ENCODE results near the gene SLC6A7.

The SLC6A7 gene

DNA sequence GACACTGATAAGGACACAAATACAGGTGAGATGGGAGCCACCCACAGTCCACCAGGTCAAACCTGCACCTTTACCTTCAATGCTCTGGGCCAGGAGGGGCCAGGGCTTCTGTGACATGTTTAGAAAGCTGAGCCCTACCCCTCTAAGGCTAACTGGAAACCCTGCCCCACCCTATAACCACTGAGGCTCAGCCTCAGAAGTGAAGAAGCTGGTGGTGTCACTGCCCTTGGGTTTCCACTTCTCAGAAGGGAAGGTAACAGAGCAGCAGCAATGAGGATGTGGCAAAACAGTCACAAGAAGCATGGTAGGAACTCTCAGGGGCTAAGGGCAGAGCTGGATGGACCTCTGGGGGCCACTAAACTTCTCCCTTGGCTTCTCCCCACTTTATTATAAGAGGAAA is 40.2 kb upstream of the SLC6A7 start:
- H4K20me1 ChIP-seq (ENCODE audit: insufficient read depth) = no peaks in the 10 kb centered on the region
- no peaks in the 10 kb centered on the region for H3K36me3 ChIP-seq (ENCODE audit: insufficient read depth)
- no peaks in the 10 kb centered on the region for H3K27me3 ChIP-seq (ENCODE audit: insufficient read depth, low read depth)
- H3K79me2 ChIP-seq (ENCODE audit: insufficient read depth, low read depth) = no peaks in the 10 kb centered on the region
- H3K4me2 ChIP-seq = no peak overlapping the region
- no peak overlapping the region for H3K27ac ChIP-seq
- no peak overlapping the region for H3K9ac ChIP-seq
- TF ChIP-seq, protein P1, sequence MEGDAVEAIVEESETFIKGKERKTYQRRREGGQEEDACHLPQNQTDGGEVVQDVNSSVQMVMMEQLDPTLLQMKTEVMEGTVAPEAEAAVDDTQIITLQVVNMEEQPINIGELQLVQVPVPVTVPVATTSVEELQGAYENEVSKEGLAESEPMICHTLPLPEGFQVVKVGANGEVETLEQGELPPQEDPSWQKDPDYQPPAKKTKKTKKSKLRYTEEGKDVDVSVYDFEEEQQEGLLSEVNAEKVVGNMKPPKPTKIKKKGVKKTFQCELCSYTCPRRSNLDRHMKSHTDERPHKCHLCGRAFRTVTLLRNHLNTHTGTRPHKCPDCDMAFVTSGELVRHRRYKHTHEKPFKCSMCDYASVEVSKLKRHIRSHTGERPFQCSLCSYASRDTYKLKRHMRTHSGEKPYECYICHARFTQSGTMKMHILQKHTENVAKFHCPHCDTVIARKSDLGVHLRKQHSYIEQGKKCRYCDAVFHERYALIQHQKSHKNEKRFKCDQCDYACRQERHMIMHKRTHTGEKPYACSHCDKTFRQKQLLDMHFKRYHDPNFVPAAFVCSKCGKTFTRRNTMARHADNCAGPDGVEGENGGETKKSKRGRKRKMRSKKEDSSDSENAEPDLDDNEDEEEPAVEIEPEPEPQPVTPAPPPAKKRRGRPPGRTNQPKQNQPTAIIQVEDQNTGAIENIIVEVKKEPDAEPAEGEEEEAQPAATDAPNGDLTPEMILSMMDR (conservative IDR thresholded peaks at IDR 0.05; ENCODE audit: low read depth, low read length) = no peak
- no peaks in the 10 kb centered on the region for H3K4me1 ChIP-seq (ENCODE audit: low read depth, poor library complexity, severe bottlenecking)
- no peak overlapping the region for H2AFZ ChIP-seq (ENCODE audit: low read depth)
- H3K4me3 ChIP-seq (IDR thresholded peaks at IDR 0.05; ENCODE audit: insufficient read depth, low read depth, low read length) = no peak overlapping the region

- Histone ChIP-seq H3K4me2 (no peak overlapping the region), H3K36me3 (ENCODE audit: insufficient read depth) (no peaks in the 10 kb centered on the region), H3K4me1 (ENCODE audit: low read depth, poor library complexity, severe bottlenecking) (peaks cover 4% of the 10 kb centered on the region), H3K4me3 (IDR thresholded peaks at IDR 0.05; ENCODE audit: insufficient read depth, low read depth, low read length) (no peak overlapping the region), H3K27ac (no peak overlapping the region), H3K9ac (no peak overlapping the region), H3K27me3 (ENCODE audit: insufficient read depth, low read depth) (no peaks in the 10 kb centered on the region), H4K20me1 (ENCODE audit: insufficient read depth) (no peaks in the 10 kb centered on the region), H2AFZ (ENCODE audit: low read depth) (no peak overlapping the region), H3K79me2 (ENCODE audit: insufficient read depth, low read depth) (no peaks in the 10 kb centered on the region)
- TF ChIP-seq, protein P1 (conservative IDR thresholded peaks at IDR 0.05; ENCODE audit: low read depth, low read length) = no peak
Observed at GRCh38 chr5:150152636-150153462, 37.0 kb upstream of the SLC6A7 start.

DNA sequence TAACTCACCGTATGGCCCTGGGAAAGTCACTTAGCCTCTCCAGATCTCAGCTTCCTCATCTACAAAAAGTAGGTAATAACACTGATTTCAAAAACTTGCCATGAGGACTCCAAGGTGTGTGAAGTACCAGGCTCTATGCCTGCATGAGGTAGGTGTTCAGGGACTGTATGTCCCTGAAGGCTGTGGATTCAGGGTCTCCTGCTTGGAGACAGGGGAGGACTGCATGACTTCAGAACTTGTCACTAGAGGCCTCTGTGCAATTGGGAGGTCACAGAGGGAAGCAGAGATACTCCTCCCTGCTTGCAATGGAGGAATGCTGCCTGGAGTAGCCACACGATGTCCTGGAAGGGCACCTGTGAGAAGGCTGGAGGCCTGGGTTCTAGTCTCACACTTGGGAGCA is 36.4 kb upstream of the SLC6A7 start:
- no peaks in the 10 kb centered on the region for H3K27me3 ChIP-seq (ENCODE audit: insufficient read depth, low read depth)
- H3K4me2 ChIP-seq = no peak overlapping the region

GRCh38 chr5:150153957-150154617 is 35.8 kb upstream of the SLC6A7 start:
- no peak overlapping the region for H3K4me2 ChIP-seq
- no peaks in the 10 kb centered on the region for H3K79me2 ChIP-seq (ENCODE audit: insufficient read depth, low read depth)
- no peaks in the 10 kb centered on the region for H3K36me3 ChIP-seq (ENCODE audit: insufficient read depth)
- H3K27me3 ChIP-seq (ENCODE audit: insufficient read depth, low read depth) = no peaks in the 10 kb centered on the region
- H3K27ac ChIP-seq = no peak overlapping the region
- H4K20me1 ChIP-seq (ENCODE audit: insufficient read depth) = no peaks in the 10 kb centered on the region
- H3K4me1 ChIP-seq (ENCODE audit: low read depth, poor library complexity, severe bottlenecking) = peaks cover 4% of the 10 kb centered on the region
- H3K9ac ChIP-seq = no peak overlapping the region
- no peak overlapping the region for H3K4me3 ChIP-seq (IDR thresholded peaks at IDR 0.05; ENCODE audit: insufficient read depth, low read depth, low read length)
- TF ChIP-seq, protein P1 (conservative IDR thresholded peaks at IDR 0.05; ENCODE audit: low read depth, low read length) = no peak
- no peak overlapping the region for H2AFZ ChIP-seq (ENCODE audit: low read depth)

More for the DNA sequence above, 36.4 kb upstream of the SLC6A7 start:
- H2AFZ ChIP-seq (ENCODE audit: low read depth) = no peak overlapping the region
- no peak overlapping the region for H3K9ac ChIP-seq
- H4K20me1 ChIP-seq (ENCODE audit: insufficient read depth) = no peaks in the 10 kb centered on the region
- H3K79me2 ChIP-seq (ENCODE audit: insufficient read depth, low read depth) = no peaks in the 10 kb centered on the region
- TF ChIP-seq, protein P1 (conservative IDR thresholded peaks at IDR 0.05; ENCODE audit: low read depth, low read length) = no peak
- H3K4me3 ChIP-seq (IDR thresholded peaks at IDR 0.05; ENCODE audit: insufficient read depth, low read depth, low read length) = no peak overlapping the region
- H3K4me1 ChIP-seq (ENCODE audit: low read depth, poor library complexity, severe bottlenecking) = peaks cover 4% of the 10 kb centered on the region
- H3K27ac ChIP-seq = no peak overlapping the region
- no peaks in the 10 kb centered on the region for H3K36me3 ChIP-seq (ENCODE audit: insufficient read depth)
